Fibroblast of peridontal ligament (primary cell): Measurements from ENCODE around the gene APOL2.
A peak's percentile ranks its signal among the peaks of the same experiment; 100 is the strongest.
"Not testable (repeated sequence)": the region's sequence is repeated elsewhere in the genome, so short reads cannot be mapped to it uniquely, and the experiment has no call there.

Experiments
- DNase-seq: peaks from one replicate; pipeline ENCODE4 v3.0.0-alpha.2; 2010; ENCODE audit errors: extremely low read depth

The APOL2 gene, protein sequence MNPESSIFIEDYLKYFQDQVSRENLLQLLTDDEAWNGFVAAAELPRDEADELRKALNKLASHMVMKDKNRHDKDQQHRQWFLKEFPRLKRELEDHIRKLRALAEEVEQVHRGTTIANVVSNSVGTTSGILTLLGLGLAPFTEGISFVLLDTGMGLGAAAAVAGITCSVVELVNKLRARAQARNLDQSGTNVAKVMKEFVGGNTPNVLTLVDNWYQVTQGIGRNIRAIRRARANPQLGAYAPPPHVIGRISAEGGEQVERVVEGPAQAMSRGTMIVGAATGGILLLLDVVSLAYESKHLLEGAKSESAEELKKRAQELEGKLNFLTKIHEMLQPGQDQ

DNA sequence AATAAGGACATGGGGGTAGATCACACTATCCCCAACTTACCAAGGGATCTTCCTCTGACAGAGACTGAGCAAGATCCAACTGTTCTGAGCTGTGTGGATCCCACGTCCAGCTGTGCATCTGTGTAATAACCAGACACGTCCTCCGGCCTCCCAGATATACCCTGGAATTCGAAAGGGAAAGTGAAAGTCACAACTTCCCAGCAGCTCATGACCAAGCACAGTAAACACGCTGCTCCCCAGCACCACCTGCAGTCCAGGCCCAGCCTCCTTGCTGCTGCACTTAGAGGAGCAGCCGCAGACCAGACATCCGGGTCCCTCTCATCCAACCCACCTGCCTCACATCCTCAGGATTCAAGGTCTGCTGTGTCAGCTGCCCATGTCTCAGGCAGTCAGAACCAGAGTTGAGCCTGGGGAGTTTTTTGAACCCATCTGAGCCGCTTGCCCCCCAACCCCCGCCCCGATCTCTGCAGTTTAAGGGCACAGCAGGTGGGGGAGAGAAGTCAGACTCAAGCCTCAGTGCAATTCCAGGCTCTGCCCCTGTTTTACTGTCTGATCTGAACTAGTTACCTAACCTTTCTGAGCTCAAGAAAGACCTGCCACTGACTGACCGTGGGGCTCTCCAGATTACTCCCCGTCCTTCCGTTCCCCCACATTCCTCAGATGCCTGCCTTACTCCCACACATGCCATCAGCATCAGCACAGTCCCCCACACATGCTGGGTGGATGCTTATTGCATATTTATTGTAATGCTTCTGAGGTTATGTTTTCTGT, at the start of gene APOL2:
Gene APOL2 (minus strand): TSS at position 127 of the 771 bp plus-strand sequence. CDS start 6,365 bp downstream, outside the sequence.
- DNase-seq: peak; percentile 92

DNA sequence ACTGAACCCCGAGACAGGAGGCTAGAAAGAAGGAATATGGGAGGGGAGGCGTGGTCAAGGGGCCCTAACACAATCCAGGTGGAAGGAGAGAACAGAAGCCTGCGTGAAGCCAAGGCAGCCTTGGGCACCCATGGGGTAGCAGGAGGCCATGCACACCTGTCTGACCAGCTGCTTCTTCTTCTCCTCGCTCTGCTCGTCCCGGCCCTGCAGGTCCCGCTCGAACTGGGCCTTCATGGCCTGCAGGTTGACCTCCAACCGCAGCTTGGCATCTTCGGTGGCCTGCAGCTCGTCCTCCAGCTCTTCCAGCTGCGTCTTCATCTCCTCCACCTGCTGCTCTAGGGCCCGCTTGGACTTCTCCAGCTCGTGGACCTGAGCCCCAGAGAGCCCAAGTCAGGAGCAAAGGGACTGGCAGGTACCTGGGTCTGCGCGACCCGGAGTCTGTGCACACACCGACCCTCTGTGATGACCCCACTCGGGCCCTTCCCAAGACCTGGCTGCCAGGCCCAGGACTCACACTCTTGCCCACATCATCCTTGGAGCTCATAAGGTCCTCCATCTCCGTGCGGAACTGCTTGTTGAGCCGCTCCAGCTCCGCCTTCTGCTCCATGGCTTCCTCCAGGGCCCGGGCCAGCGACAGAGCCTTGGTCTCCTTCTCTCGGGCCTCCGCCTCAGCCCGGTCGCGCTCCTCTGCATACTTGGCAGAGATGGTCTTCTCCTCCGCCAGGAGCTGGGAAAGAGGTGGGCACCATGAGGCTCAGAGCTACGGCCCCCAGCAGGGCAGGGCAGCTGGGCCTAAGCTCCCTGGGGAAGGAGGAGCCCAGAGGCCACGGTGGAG, 49.5 kb upstream of the APOL2 start:
- DNase-seq: no peak

DNA sequence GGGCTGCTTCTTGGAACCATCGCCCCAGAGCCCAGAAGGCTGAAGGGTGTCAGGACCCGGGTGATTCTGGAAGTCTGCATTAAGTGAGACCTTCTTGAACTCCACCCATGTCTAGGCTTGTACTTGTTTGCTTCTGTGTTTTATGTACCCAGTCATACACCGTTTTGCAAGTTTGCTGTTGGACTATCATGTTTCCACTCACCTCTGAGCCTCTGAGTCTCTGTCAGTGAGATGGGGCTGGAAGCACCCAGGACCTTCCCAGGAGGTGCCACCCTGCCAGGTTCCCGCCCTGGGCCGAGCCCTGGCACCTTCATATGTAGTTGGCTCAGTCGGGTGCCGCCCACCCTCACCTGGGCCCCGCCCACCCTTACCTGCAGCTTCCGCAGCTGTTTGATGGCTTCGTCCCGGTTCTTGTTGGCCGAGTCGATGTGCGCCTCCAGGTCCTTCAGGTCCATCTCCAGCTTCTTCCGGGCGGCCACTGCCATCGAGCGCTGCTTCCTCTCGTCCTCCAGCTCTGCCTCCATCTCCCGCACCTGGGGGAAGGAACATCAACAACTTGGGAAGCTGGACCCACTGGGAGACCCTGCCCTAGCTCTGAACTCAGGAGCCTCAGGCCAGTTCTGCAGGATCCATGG, 48.7 kb upstream of the APOL2 start:
- no peak for DNase-seq

DNA sequence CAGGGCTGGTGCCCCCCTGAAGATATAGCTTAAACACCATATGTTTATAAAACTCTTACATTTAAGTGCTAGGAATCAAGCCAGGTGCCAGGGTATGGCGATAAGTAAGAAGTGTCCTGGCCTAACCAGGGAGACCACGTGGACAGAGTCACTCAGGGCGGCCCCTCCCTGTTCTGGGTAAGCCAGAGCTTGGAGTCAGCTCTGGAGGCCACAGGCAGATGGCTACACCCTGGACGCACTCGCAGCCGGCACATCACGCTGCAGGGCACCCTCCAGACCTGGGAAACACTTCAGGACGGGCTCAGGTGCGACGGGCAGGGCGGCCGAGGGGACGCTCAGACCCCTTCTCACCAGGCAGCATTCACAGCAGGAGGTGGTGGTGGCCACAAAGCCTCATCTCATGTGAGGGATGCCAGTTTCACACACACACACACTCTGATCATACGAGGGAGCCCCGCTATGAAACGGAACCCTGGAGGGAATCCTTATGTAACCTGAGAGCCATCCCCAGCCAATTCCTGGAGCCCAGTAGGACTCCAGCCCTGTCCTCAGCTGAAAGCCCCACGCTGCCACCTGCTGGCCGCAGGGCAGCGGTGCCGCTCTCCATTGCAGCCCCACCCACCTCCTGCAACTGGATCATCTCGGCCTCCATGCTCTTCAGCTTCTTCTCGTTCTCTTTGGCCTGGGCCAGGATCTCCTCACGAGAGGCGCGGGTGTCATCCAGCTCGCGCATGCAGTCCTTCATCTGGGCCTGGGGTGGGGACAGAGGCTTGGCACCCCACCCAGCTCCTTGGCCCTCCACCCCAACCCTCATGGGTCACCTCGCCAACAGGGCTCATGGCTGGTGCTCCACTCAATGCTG, 47.0 kb upstream of the APOL2 start:
- DNase-seq: peak; percentile 75

DNA sequence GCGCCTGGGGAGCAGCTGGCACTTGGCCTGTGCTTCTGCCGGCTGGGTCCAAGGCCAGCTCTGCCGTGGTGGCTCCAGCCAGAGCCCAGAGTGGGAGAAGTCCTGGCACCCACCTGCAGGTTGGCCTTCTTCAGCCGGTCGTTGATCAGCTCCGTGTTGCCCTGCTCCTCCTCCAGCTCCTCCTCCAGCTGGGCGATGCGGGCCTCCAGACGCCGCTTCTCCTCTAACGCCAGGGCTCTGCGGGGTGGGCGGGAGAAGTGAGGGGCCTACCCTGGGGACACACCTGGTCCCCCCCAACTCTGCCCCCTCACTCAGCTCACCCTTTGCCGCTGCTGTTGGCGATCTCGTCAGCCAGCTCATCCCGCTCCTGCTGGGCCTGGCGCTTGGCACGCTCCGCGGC, 46.2 kb upstream of the APOL2 start:
- no peak for DNase-seq

DNA sequence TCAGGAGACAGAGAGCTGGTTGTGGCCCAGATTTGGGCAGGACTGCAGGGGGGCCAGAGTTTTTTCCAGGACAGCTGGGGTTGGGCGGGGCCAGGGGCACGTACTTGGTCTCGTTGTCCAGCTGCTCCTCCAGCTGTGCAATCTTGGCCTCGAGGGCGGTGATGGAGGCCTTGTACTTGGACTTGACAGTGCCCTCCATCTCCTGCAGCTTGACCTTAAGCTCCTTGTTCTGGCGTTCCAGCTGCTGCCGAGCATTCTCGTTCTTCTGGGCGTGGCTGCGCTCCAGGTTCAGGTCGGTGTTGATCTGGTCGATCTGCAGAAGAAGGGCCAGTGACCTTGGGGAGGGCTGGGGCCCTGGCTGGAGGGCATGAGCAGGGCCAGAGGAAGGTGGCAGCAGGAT, 45.7 kb upstream of the APOL2 start:
- DNase-seq: no peak

DNA sequence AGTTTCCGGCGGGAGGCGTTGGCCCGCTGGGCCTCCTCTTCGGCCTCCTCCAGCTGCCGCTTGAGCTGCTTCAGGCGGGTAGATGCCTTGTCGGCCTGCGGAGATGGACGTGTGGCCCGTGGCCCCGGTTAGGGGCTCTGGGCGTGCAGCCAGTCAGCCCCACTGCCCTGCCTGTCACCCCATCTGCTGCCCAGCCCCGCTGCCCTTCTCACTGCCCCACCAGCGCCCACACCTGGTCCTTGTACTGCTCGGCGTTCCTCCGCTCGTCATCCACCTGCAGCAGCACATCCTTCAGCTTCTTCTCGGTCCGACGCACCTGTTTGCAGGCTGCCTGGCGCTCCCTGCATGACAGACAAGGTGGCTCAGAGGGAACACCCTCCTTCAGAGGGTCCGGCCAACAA, 44.8 kb upstream of the APOL2 start:
- no peak for DNase-seq

DNA sequence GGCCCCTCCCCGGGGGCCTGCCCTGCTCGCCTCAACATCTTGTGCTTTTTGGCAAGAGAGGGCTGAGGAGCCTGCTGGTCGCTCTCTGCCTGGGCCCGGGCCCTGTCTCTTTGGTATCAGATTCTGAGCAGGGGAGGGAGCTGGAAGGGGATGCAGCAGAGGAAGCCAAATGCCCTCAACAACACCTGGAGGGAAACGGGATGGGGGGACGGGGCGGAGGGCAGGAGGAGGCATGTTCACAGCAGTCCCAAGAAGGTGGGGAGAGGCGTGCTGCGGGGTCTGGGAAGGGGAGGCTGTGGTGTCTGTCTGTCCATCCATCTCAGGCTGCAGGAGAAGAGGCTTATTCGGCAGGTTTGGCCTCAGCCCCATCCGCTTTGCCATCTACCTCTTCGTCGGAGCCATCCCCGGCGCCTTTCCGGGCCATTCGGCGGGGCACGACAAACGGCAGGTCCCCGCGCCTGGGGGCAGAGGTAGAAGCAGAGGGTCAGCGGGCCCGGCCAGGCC, 43.1 kb upstream of the APOL2 start:
- no peak for DNase-seq

DNA sequence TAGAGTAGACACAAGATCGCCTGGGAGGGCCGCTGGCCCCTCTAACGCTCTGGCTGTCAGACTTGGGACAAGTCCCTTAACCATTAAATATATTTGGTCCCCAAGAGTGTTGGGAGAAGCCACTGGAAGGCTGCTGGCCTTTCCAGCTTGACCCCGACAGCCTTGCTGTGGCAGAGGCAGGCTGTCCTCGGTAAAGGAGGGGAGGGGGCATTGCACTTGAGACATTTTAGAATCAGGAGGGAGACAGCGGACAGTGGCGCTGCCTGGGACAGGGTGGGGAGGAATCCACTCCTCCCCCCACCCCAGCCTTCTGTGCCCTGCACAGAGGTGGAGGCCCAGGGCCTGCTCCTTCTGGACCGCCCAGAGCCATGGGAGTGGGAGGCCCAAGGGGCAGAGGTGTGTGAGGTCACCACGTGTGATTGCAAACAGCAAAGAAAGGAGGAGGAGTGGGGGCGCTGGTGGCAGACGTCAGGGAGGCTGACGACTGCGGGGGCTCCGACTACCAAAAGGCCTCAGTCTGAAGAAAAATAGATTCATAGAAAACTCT, 42.5 kb upstream of the APOL2 start:
- no peak for DNase-seq

DNA sequence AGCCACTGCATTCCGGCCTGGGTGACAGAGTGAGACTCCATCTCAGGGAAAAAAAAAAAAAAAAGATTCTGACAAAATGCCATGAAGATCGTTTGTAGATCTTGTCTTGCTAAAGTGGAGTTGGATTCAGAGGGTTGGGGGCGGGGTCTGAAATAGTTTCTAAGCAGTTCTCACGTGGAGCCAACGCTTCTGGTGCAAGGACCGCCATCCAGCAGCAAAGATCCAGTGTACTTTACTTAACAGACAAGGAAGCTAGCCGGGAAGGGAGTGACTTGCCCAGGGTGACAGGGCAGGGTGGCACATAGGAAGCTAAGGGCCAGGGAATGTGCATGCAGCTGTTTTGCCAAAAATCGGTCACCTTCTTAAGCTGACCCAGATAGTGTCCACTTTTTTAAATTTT, 41.1 kb upstream of the APOL2 start:
- no peak for DNase-seq

DNA sequence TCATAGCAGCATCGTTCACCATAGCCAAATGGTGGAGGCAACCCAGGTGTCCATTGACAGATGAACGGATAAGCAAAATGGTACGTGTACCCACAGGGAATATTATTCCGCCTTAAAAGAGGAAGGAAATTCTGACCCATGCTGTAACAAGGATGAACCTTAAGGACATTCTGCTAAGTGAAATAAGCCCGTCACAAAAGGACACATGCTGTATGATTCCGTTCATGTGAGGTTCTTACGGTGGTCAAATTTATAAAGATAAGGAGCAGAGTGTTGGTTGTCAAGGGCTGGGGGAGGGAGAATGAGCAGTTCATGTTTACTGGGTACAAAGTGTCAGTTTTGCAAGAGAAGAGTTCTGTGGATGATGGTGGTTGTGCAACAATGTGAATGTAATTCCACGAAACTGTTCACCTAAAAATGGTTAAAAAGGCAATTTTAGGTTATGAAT, 39.9 kb upstream of the APOL2 start:
- DNase-seq: no peak

DNA sequence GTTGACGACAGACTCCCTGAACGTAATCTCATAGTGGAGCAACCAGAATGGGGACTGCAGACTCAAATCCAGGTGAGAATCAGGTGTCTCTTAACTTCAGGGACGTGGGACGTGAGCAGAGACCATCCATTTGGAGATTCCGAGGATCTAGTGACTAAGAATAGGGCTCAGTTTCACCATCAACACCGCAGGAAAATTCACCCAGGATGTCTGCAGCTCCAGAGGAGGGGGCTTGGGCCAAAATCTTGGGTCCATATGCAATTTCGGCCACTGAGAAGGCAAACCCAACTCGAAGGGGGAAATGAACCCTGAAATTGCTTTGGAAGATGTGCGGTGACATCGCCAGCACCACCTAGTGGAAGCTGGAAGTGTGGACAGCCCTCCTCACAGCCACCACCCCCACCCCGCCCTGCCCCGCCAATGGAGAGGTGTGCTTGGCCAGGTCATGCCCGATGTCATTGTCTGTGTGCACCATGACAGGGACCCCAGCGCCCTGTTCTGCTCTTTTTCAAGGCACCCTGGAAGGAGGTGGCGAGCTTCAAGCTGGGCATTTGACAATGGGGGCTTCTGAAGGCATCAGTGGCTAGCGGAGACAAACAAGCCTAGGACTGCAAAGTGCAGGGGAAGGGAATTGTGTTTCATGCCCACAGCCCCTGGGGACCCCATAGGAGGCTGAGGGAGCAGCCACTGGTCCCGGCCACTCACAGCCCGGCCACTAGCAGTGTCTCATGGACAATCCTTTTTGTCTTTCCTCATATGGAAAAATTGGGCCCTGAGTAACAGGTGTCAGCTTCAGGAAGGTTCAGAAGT, 38.4 kb upstream of the APOL2 start:
- DNase-seq: peak; percentile 69

DNA sequence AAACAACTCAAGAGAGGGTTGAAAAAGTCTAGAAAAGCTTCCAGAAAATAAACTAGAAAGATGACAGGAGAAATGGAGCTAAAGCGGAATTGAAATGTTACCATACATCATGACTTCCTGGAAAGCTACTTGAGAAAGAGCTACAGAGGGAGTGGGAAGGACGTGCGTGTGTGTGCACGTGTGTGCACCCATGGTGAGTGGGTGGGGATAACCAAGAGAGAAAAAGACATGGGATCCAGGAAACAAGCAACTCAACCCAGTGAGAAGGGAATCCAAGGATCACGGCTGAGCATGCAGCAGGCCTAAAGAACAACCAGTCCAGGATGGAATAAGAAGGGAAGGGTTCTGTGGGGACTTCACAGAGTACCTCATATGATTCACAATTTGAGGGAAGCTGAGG, 35.2 kb upstream of the APOL2 start:
- no peak for DNase-seq

DNA sequence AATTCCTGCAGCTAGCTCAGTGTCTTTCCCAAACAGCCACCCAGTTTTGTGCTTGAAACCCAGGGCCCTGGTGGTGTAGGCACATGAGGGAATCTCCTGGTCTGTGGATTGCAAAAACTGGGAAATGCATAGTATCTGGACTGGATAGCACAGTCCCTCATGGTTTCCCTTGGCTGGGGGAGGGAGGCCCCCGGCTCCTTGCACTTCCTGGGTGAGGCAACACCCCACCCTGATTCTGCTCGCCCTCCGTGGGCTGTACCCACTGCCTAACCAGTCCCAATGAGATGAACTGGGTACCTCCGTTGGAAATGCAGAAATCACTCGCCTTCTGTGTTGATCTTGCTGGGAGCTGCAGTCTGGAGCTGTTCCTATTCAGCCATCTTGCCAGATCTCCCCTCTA, 32.6 kb upstream of the APOL2 start:
- not testable (repeated sequence) for DNase-seq

DNA sequence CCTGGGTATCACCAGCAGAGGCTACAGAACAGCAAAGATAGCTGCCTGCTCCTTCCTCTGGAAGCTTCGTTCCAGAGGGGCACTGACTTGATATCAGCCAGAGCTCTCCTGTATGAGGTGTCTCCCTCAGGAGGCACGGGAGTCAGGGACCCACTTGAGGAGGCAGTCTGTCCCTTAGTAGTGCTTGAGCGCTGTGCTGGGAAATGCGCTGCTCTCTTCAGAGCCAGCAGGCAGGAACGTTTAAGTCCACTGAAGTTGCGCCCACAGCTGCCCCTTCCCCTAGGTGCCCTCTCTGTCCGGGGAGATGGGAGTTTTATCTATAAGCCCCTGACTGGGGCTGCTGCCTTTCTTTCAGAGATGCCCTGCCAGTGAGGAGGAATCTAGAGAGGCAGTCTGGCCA, 31.9 kb upstream of the APOL2 start:
- not testable (repeated sequence) for DNase-seq

DNA sequence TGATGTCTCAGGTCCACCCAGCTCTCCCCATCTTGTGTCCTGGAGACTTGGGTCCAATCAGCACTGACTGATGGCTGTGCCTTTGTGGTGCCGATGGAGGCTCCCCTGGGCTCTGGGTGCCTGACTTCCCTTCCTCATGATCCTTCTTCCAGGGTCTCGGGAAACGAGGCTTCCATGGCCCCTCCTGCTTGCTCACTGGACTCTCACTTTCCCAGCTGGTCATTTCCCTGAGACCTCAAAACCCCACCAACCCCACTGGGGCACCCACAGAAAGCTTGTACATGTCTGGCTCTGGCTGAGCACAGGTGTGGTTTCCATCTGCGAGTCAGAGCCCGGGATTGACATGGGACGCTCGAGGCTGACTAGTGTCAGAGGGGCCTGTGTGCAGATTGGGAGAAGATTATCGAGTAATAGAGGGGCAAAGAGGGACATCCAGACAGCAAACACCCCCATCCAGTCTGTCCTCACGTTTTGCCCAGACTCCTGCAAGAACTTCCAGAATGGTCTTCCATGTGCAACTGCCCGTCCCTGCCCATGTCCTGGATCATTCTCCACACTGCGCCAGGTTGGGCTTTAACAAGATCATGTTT, 28.7 kb upstream of the APOL2 start:
- no peak for DNase-seq

DNA sequence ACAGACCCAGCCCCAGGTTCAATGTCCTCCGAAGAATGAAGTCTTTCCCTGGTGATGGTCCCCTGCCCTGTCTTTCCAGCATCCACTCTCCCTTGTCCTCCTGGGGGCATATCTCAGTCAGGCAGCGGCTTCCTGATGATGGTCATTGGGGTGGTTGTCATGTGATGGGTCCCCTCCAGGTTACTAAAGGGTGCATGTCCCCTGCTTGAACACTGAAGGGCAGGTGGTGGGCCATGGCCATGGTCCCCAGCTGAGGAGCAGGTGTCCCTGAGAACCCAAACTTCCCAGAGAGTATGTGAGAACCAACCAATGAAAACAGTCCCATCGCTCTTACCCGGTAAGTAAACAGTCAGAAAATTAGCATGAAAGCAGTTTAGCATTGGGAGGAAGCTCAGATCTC, 27.7 kb upstream of the APOL2 start:
- DNase-seq: no peak

DNA sequence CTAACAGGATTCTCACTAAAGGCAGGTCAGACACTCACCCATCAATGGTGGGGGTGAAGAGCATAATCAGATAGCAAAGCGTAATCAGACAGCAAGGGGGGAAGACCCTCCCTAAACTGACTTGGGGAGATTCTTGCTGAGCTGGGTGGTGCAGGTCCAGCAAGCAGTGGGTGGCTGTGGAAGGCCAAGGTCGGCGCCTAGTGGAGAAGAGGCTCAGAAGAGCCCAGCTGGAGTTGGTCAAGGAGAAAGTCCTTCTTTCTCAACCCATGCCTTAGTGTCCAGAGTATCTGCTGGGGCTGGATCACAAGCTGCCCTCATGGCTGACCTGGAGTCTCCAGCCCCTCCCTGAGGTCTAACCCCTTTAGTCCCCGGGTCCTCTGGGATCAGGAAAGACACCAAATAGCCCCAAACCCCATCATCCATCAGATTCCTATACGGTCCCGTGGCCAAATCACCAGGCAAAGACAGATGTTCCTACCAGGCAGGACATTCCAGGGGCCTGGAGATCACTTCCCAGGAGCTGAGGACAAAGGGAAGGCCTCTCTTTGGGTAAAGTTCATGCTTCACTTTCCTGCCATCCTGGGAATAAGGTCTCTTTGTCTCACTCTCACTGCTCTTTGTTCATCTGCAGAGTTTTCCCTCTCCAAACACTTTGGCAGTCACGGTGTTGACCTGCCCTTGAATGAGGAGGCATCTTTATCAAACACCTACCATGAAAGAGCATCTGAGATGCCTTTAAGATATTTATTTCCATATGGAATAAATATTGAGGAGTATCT, 24.7 kb upstream of the APOL2 start:
- DNase-seq: not testable (repeated sequence)
